ENCODE results near the gene PDCD11.

The PDCD11 gene

GRCh38 chr10:103493916-103494877, 97.8 kb downstream of the PDCD11 start:
- TF ChIP-seq POLR2AphosphoS5 (IDR thresholded peaks at IDR 0.05; ENCODE audit: low read depth, low read length) (no peak), SPI1 (IDR thresholded peaks at IDR 0.05; ENCODE audit: low read depth, low read length) (no peak), TAF1 (IDR thresholded peaks at IDR 0.05; ENCODE audit: low read depth, low read length) (no peak), POLR2A (IDR thresholded peaks at IDR 0.05; ENCODE audit: low read depth, low read length) (no peak), POU2F2 (IDR thresholded peaks at IDR 0.05; ENCODE audit: low read depth, low read length) (no peak), PAX5 (IDR thresholded peaks at IDR 0.05; ENCODE audit: insufficient read depth, low read length, severe bottlenecking) (no peak)
- DNase-seq (ENCODE audit: insufficient read length, low spot score) (peak; percentile 45), FAIRE-seq (peak; percentile 70)

GRCh38 chr10:103495321-103495720, 98.9 kb downstream of the PDCD11 start:
- no peak for DNase-seq (ENCODE audit: insufficient read length, low spot score)
- FAIRE-seq, result no peak
- TF ChIP-seq POLR2AphosphoS5 (IDR thresholded peaks at IDR 0.05; ENCODE audit: low read depth, low read length) (no peak), SPI1 (IDR thresholded peaks at IDR 0.05; ENCODE audit: low read depth, low read length) (no peak), TAF1 (IDR thresholded peaks at IDR 0.05; ENCODE audit: low read depth, low read length) (no peak), POU2F2 (IDR thresholded peaks at IDR 0.05; ENCODE audit: low read depth, low read length) (no peak), POLR2A (IDR thresholded peaks at IDR 0.05; ENCODE audit: low read depth, low read length) (no peak), PAX5 (IDR thresholded peaks at IDR 0.05; ENCODE audit: insufficient read depth, low read length, severe bottlenecking) (no peak)

All from GM12891 (cell line).